ENCODE data around the gene RPS6KC1.
"Not testable (repeated sequence)": the region's sequence is repeated elsewhere in the genome, so short reads cannot be mapped to it uniquely, and the experiment has no call there.

The RPS6KC1 gene

GRCh38 chr1:213104604-213105003 lies 53.6 kb downstream of the RPS6KC1 start:
- FAIRE-seq, result no peak

GRCh38 chr1:213106298-213106697 lies 55.3 kb downstream of the RPS6KC1 start:
- DNase-seq (ENCODE audit: low spot score), result no peak
- no peak for FAIRE-seq

More at GRCh38 chr1:213104604-213105003, 53.6 kb downstream of the RPS6KC1 start:
- no peak for DNase-seq (ENCODE audit: low spot score)

GRCh38 chr1:213107613-213108012 lies 56.6 kb downstream of the RPS6KC1 start:
- DNase-seq (ENCODE audit: low spot score) (no peak), FAIRE-seq (no peak)

- no peak for DNase-seq (ENCODE audit: low spot score)
- FAIRE-seq, result no peak
These were observed 59.6 kb downstream of the RPS6KC1 start for GRCh38 chr1:213110349-213111300.

GRCh38 chr1:213111502-213111901 lies 60.5 kb downstream of the RPS6KC1 start:
- no peak for FAIRE-seq
- DNase-seq (ENCODE audit: low spot score), result no peak

GRCh38 chr1:213112723-213113122 lies 61.7 kb downstream of the RPS6KC1 start:
- not testable (repeated sequence) for FAIRE-seq; DNase-seq (ENCODE audit: low spot score)

- not testable (repeated sequence) for DNase-seq (ENCODE audit: low spot score); FAIRE-seq
These were observed 66.7 kb downstream of the RPS6KC1 start for GRCh38 chr1:213117699-213118180.

- DNase-seq (ENCODE audit: low spot score), result no peak
- no peak for FAIRE-seq
These were observed 68.8 kb downstream of the RPS6KC1 start for GRCh38 chr1:213119794-213120193.

- DNase-seq (ENCODE audit: low spot score) (no peak), FAIRE-seq (no peak)
These were observed 69.3 kb downstream of the RPS6KC1 start for GRCh38 chr1:213120386-213120785.

- DNase-seq (ENCODE audit: low spot score) (no peak), FAIRE-seq (no peak)
These were observed 69.9 kb downstream of the RPS6KC1 start for GRCh38 chr1:213120961-213121360.

- no peak for DNase-seq (ENCODE audit: low spot score)
- FAIRE-seq, result no peak
These were observed 71.5 kb downstream of the RPS6KC1 start for GRCh38 chr1:213122514-213122929.

GRCh38 chr1:213123087-213123486 lies 72.0 kb downstream of the RPS6KC1 start:
- no peak for FAIRE-seq
- DNase-seq (ENCODE audit: low spot score), result no peak

GRCh38 chr1:213123536-213123935 lies 72.5 kb downstream of the RPS6KC1 start:
- peak; percentile 35 for DNase-seq (ENCODE audit: low spot score)
- no peak for FAIRE-seq

- FAIRE-seq (no peak), DNase-seq (ENCODE audit: low spot score) (no peak)
These were observed 73.5 kb downstream of the RPS6KC1 start for GRCh38 chr1:213124590-213124989.

GRCh38 chr1:213125643-213126042 lies 74.6 kb downstream of the RPS6KC1 start:
- DNase-seq (ENCODE audit: low spot score) (no peak), FAIRE-seq (no peak)

GRCh38 chr1:213127074-213127473 lies 76.0 kb downstream of the RPS6KC1 start:
- DNase-seq (ENCODE audit: low spot score) (no peak), FAIRE-seq (no peak)

- FAIRE-seq (no peak), DNase-seq (ENCODE audit: low spot score) (no peak)
These were observed 81.0 kb downstream of the RPS6KC1 start for GRCh38 chr1:213131851-213132655.

GRCh38 chr1:213135572-213135971 lies 84.5 kb downstream of the RPS6KC1 start:
- DNase-seq (ENCODE audit: low spot score) (no peak), FAIRE-seq (no peak)

GRCh38 chr1:213136190-213136917 lies 85.3 kb downstream of the RPS6KC1 start:
- DNase-seq (ENCODE audit: low spot score) (no peak), FAIRE-seq (no peak)

- DNase-seq (ENCODE audit: low spot score) (no peak), FAIRE-seq (no peak)
These were observed 87.3 kb downstream of the RPS6KC1 start for GRCh38 chr1:213138391-213138790.

- DNase-seq (ENCODE audit: low spot score), result no peak
- FAIRE-seq, result no peak
These were observed 87.9 kb downstream of the RPS6KC1 start for GRCh38 chr1:213138892-213139291.

Data from urothelium cell line (cell line).